Measurements from ENCODE around the gene MUC22.

- TF ChIP-seq POLR2A (IDR thresholded peaks at IDR 0.05) (no peak), CTCF (IDR thresholded peaks at IDR 0.05) (no peak)
These were observed 19.7 kb upstream of the MUC22 start for GRCh38 chr6:30990422-30991086.
